H9 (cell line): Measurements from ENCODE around the gene TMEM165. TPM values are rescaled to one million over a fixed set of nuclear protein-coding genes. Genes with fewer than 3 reads are reported as not detected.

ENCODE experiments used
- DNase-seq: peaks from one replicate; pipeline ENCODE4 v3.0.0-alpha.2; 2017
- H2AFZ ChIP-seq: one replicate; pipeline ENCODE4 v1.6.1; 2013; ENCODE audit warnings: mild to moderate bottlenecking, low read length, control low read depth, moderate library complexity
- H2AK5ac ChIP-seq: 2 replicates; pipeline ENCODE4 v1.6.1; 2013; ENCODE audit warnings: low read length, control low read depth, mixed read lengths; ENCODE audit not compliant: insufficient read length
- H2BK120ac ChIP-seq: one replicate; pipeline ENCODE4 v1.6.1; 2013; ENCODE audit warnings: low read depth, mild to moderate bottlenecking, low read length, control low read depth, inconsistent platforms; ENCODE audit not compliant: poor library complexity, severe bottlenecking
- H2BK12ac ChIP-seq: 2 replicates; pipeline ENCODE4 v1.6.1; 2013; ENCODE audit warnings: low read length, control low read depth, mixed read lengths, low read depth; ENCODE audit not compliant: insufficient read length
- H2BK15ac ChIP-seq: 2 replicates; pipeline ENCODE4 v1.6.1; 2013; ENCODE audit warnings: low read depth, low read length, control low read depth
- H2BK20ac ChIP-seq: one replicate; pipeline ENCODE4 v1.6.1; 2013; ENCODE audit warnings: low read depth, mild to moderate bottlenecking, low read length, control low read depth, inconsistent platforms; ENCODE audit not compliant: poor library complexity, severe bottlenecking
- H2BK5ac ChIP-seq: 2 replicates; pipeline ENCODE4 v1.6.1; 2013; ENCODE audit warnings: low read length, control low read depth, mixed read lengths; ENCODE audit not compliant: insufficient read length
- H3K14ac ChIP-seq: 2 replicates; pipeline ENCODE4 v1.6.1; 2013; ENCODE audit warnings: low read length, control low read depth; ENCODE audit not compliant: insufficient read depth
- H3K18ac ChIP-seq: 2 replicates; pipeline ENCODE4 v1.6.1; 2013; ENCODE audit warnings: low read depth, mild to moderate bottlenecking, mixed read lengths, low read length, control low read depth; ENCODE audit not compliant: insufficient read length
- H3K23ac ChIP-seq: 2 replicates; pipeline ENCODE4 v1.6.1; 2013; ENCODE audit warnings: low read length, control low read depth, mixed read lengths, low read depth; ENCODE audit not compliant: insufficient read length
- H3K23me2 ChIP-seq: 2 replicates; pipeline ENCODE4 v1.6.1; 2013; ENCODE audit warnings: low read depth, mild to moderate bottlenecking, mixed read lengths, low read length, control low read depth; ENCODE audit not compliant: insufficient read length, poor library complexity, severe bottlenecking
- H3K27ac ChIP-seq: 2 replicates; pipeline ENCODE4 v1.5.1; 2013; ENCODE audit warnings: low read length, control low read depth, mixed read lengths, low read depth; ENCODE audit not compliant: insufficient read length
- H3K27me3 ChIP-seq: 2 replicates; pipeline ENCODE4 v1.6.1; 2013; ENCODE audit warnings: low read length, control low read depth, inconsistent platforms; ENCODE audit not compliant: insufficient read depth
- H3K4ac ChIP-seq: 2 replicates; pipeline ENCODE4 v1.6.1; 2013; ENCODE audit warnings: low read depth, mild to moderate bottlenecking, control low read depth, inconsistent platforms, low read length, moderate library complexity
- H3K4me1 ChIP-seq: 2 replicates; pipeline ENCODE4 v1.6.1; 2013; ENCODE audit warnings: low read length, control low read depth, inconsistent platforms; ENCODE audit not compliant: insufficient read depth
- H3K4me2 ChIP-seq: 2 replicates; pipeline ENCODE4 v1.6.1; 2013; ENCODE audit warnings: low read length, control low read depth, mixed read lengths; ENCODE audit not compliant: insufficient read length, insufficient read depth
- H3K56ac ChIP-seq: 2 replicates; pipeline ENCODE4 v1.6.1; 2013; ENCODE audit warnings: low read depth, mild to moderate bottlenecking, mixed read lengths, low read length, control low read depth; ENCODE audit not compliant: insufficient read length
- H3K79me1 ChIP-seq: 2 replicates; pipeline ENCODE4 v1.6.1; 2013; ENCODE audit warnings: low read depth, mild to moderate bottlenecking, moderate library complexity, low read length, control low read depth, inconsistent platforms; ENCODE audit not compliant: insufficient read depth, poor library complexity, severe bottlenecking
- H3K79me2 ChIP-seq: 2 replicates; pipeline ENCODE4 v1.6.1; 2013; ENCODE audit warnings: low read length, control low read depth, inconsistent platforms; ENCODE audit not compliant: insufficient read depth
- H3K9ac ChIP-seq: 2 replicates; pipeline ENCODE4 v1.6.1; 2013; ENCODE audit warnings: low read length, control low read depth, mixed read lengths; ENCODE audit not compliant: insufficient read length; ENCODE audit errors: extremely low read depth
- H3K9me3 ChIP-seq: one replicate; pipeline ENCODE4 v1.6.1; 2013; ENCODE audit warnings: low read depth, low read length, inconsistent platforms; ENCODE audit not compliant: control insufficient read depth
- H3T11ph ChIP-seq: one replicate; pipeline ENCODE4 v1.6.1; 2013; ENCODE audit warnings: mild to moderate bottlenecking, low read length, control low read depth, inconsistent platforms
- H4K20me1 ChIP-seq: one replicate; pipeline ENCODE4 v1.6.1; 2013; ENCODE audit not compliant: control insufficient read depth, insufficient read length, insufficient read depth
- H4K5ac ChIP-seq: 2 replicates; pipeline ENCODE4 v1.6.1; 2013; ENCODE audit warnings: low read depth, mild to moderate bottlenecking, mixed read lengths, low read length, control low read depth; ENCODE audit not compliant: insufficient read length
- H4K8ac ChIP-seq: replicated peaks from 2 replicates; pipeline ENCODE4 v1.6.1; 2013; ENCODE audit warnings: low read length, control low read depth, mixed read lengths, low read depth; ENCODE audit not compliant: insufficient read length
- H4K91ac ChIP-seq: 2 replicates; pipeline ENCODE4 v1.6.1; 2013; ENCODE audit warnings: low read depth, mild to moderate bottlenecking, moderate library complexity, mixed read lengths, low read length, control low read depth; ENCODE audit not compliant: insufficient read length
- H3K27ac Mint-ChIP-seq, 3 experiments: 2 replicates in 2 of 3; 3 replicates in 1 of 3; pipeline ENCODE4 v1.8.0; 2020 to 2021; ENCODE audit warnings: mixed read lengths in 3 of 3, mild to moderate bottlenecking in 1 of 3, moderate library complexity in 1 of 3
- H3K27me3 Mint-ChIP-seq: 2 replicates; pipeline ENCODE4 v1.8.0; 2021; ENCODE audit warnings: low read depth, mild to moderate bottlenecking, moderate library complexity, mixed read lengths
- H3K36me3 Mint-ChIP-seq, 3 experiments: 2 replicates in 2 of 3; 3 replicates in 1 of 3; pipeline ENCODE4 v1.8.0; 2020 to 2021; ENCODE audit warnings: low read depth in 3 of 3, mixed read lengths in 3 of 3; ENCODE audit not compliant: insufficient read depth in 1 of 3
- H3K4me1 Mint-ChIP-seq, 2 experiments: 2 replicates each; pipeline ENCODE4 v1.8.0; 2020; ENCODE audit warnings: mixed read lengths in 2 of 2
- H3K4me3 Mint-ChIP-seq, 2 experiments: 2 replicates in 1 of 2; 3 replicates in 1 of 2; pipeline ENCODE4 v1.8.0; 2020 to 2021; ENCODE audit warnings: mild to moderate bottlenecking in 2 of 2, mixed read lengths in 2 of 2, moderate library complexity in 1 of 2
- H3K9me3 Mint-ChIP-seq, 2 experiments: 2 replicates in 1 of 2; 3 replicates in 1 of 2; pipeline ENCODE4 v1.8.0; 2020; ENCODE audit warnings: mild to moderate bottlenecking in 2 of 2, mixed read lengths in 2 of 2, moderate library complexity in 1 of 2
- CTCF ChIP-seq: fragments of 200-600 bp; sonication (generic); conservative IDR thresholded peaks from 3 replicates; pipeline ENCODE4 v1.8.0; 2021; ENCODE audit warnings: antibody characterized with exemption, mild to moderate bottlenecking
- WGBS: extraction: QIAGEN DNeasy Blood & Tissue Kit; methylation state at CpG from one replicate; pipeline ENCODE4 v1.1.7; 2013; ENCODE audit warnings: missing lambda C conversion rate, low lambda C conversion rate, mixed read lengths; ENCODE audit not compliant: insufficient read length; ENCODE audit errors: extremely low coverage; 5-methylcytosine and 5-hydroxymethylcytosine counted together
- total RNA-seq: library from RNA; stranded (reverse); gene quantifications from 2 replicates; pipeline ENCODE4 v1.2.1, GENCODE V29; 2021

The TMEM165 gene
- total RNA-seq, 1 experiment from 2014 or later, result 87.2 TPM

GRCh38 chr4:55444827-55445226 lies 49.1 kb downstream of the TMEM165 start:
- Histone ChIP-seq H3K23ac (no peak overlapping the region), H3K27me3 (no peaks in the 10 kb centered on the region), H3K27ac (no peak overlapping the region), H4K20me1 (no peaks in the 10 kb centered on the region), H3K23me2 (no peaks in the 10 kb centered on the region), H3K79me1 (no peaks in the 10 kb centered on the region), H4K91ac (no peak overlapping the region), H3K18ac (no peak overlapping the region), H3K4ac (no peak overlapping the region), H2BK20ac (no peak overlapping the region), H3K9ac (no peak overlapping the region), H3K14ac (no peak overlapping the region), H3K56ac (no peak overlapping the region), H2AFZ (no peak overlapping the region), H3K79me2 (no peaks in the 10 kb centered on the region), H4K8ac (no peak overlapping the region), H3T11ph (no peak overlapping the region), H2BK15ac (no peak overlapping the region), H2BK5ac (no peak overlapping the region), H4K5ac (no peak overlapping the region), H3K4me2 (no peak overlapping the region), H3K4me1 (no peaks in the 10 kb centered on the region), H3K9me3 (no peaks in the 10 kb centered on the region), H2BK120ac (no peak overlapping the region), H2BK12ac (no peak overlapping the region), H2AK5ac (no peak overlapping the region)
- H3K36me3 Mint-ChIP-seq, result peaks cover 9 to 53% (median 43%) of the 10 kb centered on the region in 3 experiments; a peak in 6 of 7 replicates
- H3K27me3 Mint-ChIP-seq, result no peaks in the 10 kb centered on the region
- no peak for DNase-seq
- no peaks in the 10 kb centered on the region for H3K9me3 Mint-ChIP-seq
- H3K4me3 Mint-ChIP-seq, result no peak overlapping the region
- peak; percentile 46; the same call in 2 of the 3 replicates for TF ChIP-seq CTCF
- H3K27ac Mint-ChIP-seq, result no peak overlapping the region
- no CpG with 5 or more reads among the region's 2 CpGs for WGBS
- no peaks in the 10 kb centered on the region for H3K4me1 Mint-ChIP-seq
